H1 (cell line): ENCODE data around the gene FAM83B. TPM values are rescaled to one million over a fixed set of nuclear protein-coding genes. Genes with fewer than 3 reads are reported as not detected.

Source experiments
- CHD7 ChIP-seq: fragments of 300-600 bp; sonication (generic); IDR thresholded peaks from 2 replicates; pipeline ENCODE4 v1.7.1; 2012; ENCODE audit warnings: low read length, moderate library complexity, mild to moderate bottlenecking, inconsistent platforms; ENCODE audit not compliant: insufficient replicate concordance
- HDAC6 ChIP-seq: IDR thresholded peaks from one replicate; pipeline ENCODE4 v1.7.1; 2012; ENCODE audit warnings: low read depth, mild to moderate bottlenecking, inconsistent platforms, low read length, moderate library complexity
- KDM5A ChIP-seq: fragments of 200-600 bp; IDR thresholded peaks from 2 replicates; pipeline ENCODE4 v1.7.1; 2012; ENCODE audit warnings: mild to moderate bottlenecking, low read length, inconsistent platforms, mixed read lengths
- SP1 ChIP-seq: IDR thresholded peaks from 2 replicates; pipeline ENCODE4 v1.6.1; 2011; ENCODE audit warnings: low read depth, low read length
- TAF7 ChIP-seq: optimal IDR thresholded peaks from 2 replicates; pipeline ENCODE3; 2011; ENCODE audit warnings: low read depth, mild to moderate bottlenecking, inconsistent platforms, low read length, moderate library complexity, borderline replicate concordance
- polyA plus RNA-seq, 7 experiments: library from polyadenylated mRNA; depleted of rRNA in 3 of 7; stranded (reverse) in 5 of 7; unstranded in 2 of 7; fragments of >200 nt in 5 of 7; fragments of 200-250 nt in 2 of 7; gene quantifications; 1 replicate in 5 of 7; 2 replicates in 1 of 7; 4 replicates in 1 of 7; pipeline versions ENCODE4 v1.2.1 to v1.2.3, GENCODE V29; 2011 to 2013; ENCODE audit warnings: missing spikeins in 2 of 7, mixed read lengths in 2 of 7
- total RNA-seq: library from RNA; stranded (reverse); fragmentation: NEBNext Ultra II Directional; extraction: Animal tissue kit (Norgen Biotek cat#: 25700); gene quantifications from 2 replicates; pipeline ENCODE4 v1.2.1, GENCODE V29; 2021

The FAM83B gene
- total and polyA plus RNA-seq, 2 of the 8 experiments (the other 6 are each of a cell fraction or from before 2014, with no cell fraction given): 0.71 to 5.7 TPM

DNA sequence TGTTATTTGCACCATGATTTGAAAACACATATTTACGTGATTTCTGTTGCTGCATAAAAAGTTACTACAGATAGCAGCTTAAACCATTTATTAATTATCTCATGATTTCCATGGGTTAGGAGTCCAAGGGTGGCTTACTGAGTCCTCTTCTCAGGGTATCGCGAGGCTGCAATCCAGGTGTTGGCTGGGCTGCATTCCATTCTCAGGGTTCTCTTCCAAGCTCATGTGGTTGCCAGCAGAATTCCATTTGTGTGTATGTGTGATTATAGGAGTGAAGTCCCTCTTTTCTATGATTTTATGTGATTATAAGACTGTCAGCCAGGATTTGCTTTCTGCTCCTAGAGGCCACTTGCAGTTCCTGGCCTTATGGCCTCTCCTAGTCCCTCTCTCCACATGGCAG lies 135.1 kb downstream of the FAM83B start (continued):
- TF ChIP-seq HDAC6 (no peak), SP1 (no peak), TAF7 (no peak), CHD7 (no peak), KDM5A (no peak)
